ENCODE data around the gene GPR65. TPM values are rescaled to one million over a fixed set of nuclear protein-coding genes. Genes with fewer than 3 reads are reported as not detected.

The GPR65 gene
- total RNA-seq, 1 experiment from 2014 or later, result not detected

DNA sequence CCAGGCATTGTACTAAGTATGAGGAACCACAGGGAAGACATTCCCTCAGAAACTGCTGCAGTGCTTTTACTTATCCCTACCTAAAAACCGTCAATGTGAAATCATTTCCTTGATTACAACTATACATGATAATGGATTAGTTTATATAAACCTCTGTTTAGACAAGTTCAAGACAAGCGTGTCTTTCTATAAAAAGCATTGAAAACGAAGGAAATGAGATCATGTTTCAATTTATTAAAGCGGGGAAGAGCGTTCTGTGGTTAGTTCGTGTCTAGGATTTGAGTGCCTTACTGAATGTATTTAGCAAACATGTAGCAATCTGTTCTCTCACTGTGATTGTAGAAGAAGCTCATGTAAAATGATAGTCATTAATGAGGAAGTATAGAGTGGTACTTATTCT lies 49.4 kb upstream of the GPR65 start:
- no peak overlapping the region for H3K56ac ChIP-seq (ENCODE audit: insufficient read length, low read depth, low read length)
- Mint-ChIP-seq H3K9me3 (no peaks in the 10 kb centered on the region), H3K36me3 (ENCODE audit: insufficient read depth in 1 of 3, low read depth in 3 of 3) (peaks cover 0 to 4% (median 0%) of the 10 kb centered on the region in 3 experiments; a peak in 2 of 7 replicates), H3K27me3 (ENCODE audit: low read depth) (no peaks in the 10 kb centered on the region), H3K4me3 (no peak overlapping the region), H3K4me1 (peaks cover 2% of the 10 kb centered on the region in 2 experiments; a peak in 2 of 4 replicates), H3K27ac (no peak overlapping the region)
- H3K18ac ChIP-seq (ENCODE audit: insufficient read length, low read depth, low read length), result no peak overlapping the region
- H3K4me1 ChIP-seq (ENCODE audit: insufficient read depth, low read length), result no peaks in the 10 kb centered on the region
- no peak overlapping the region for H4K5ac ChIP-seq (ENCODE audit: insufficient read length, low read depth, low read length)
- H2BK120ac ChIP-seq (ENCODE audit: low read depth, low read length, poor library complexity, severe bottlenecking), result no peak overlapping the region
- H2BK15ac ChIP-seq (ENCODE audit: low read depth, low read length), result no peak overlapping the region
- H3K79me1 ChIP-seq (ENCODE audit: insufficient read depth, low read depth, low read length, poor library complexity, severe bottlenecking), result no peaks in the 10 kb centered on the region
- TF ChIP-seq, protein P1, sequence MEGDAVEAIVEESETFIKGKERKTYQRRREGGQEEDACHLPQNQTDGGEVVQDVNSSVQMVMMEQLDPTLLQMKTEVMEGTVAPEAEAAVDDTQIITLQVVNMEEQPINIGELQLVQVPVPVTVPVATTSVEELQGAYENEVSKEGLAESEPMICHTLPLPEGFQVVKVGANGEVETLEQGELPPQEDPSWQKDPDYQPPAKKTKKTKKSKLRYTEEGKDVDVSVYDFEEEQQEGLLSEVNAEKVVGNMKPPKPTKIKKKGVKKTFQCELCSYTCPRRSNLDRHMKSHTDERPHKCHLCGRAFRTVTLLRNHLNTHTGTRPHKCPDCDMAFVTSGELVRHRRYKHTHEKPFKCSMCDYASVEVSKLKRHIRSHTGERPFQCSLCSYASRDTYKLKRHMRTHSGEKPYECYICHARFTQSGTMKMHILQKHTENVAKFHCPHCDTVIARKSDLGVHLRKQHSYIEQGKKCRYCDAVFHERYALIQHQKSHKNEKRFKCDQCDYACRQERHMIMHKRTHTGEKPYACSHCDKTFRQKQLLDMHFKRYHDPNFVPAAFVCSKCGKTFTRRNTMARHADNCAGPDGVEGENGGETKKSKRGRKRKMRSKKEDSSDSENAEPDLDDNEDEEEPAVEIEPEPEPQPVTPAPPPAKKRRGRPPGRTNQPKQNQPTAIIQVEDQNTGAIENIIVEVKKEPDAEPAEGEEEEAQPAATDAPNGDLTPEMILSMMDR (conservative IDR thresholded peaks at IDR 0.05), result no peak
- no peak overlapping the region for H2AFZ ChIP-seq (ENCODE audit: low read length)
- H3K27me3 ChIP-seq (ENCODE audit: insufficient read depth, low read length), result no peaks in the 10 kb centered on the region
- H2BK20ac ChIP-seq (ENCODE audit: low read depth, low read length, poor library complexity, severe bottlenecking), result no peak overlapping the region
- H3K27ac ChIP-seq (ENCODE audit: insufficient read length, low read depth, low read length), result no peak overlapping the region
- H3K23ac ChIP-seq (ENCODE audit: insufficient read length, low read depth, low read length), result no peak overlapping the region
- no peaks in the 10 kb centered on the region for H4K20me1 ChIP-seq (ENCODE audit: control insufficient read depth, insufficient read depth, insufficient read length)
- no CpG with 5 or more reads among the region's 6 CpGs for WGBS (ENCODE audit: extremely low coverage, insufficient read length, low lambda C conversion rate)
- no peak overlapping the region for H2BK5ac ChIP-seq (ENCODE audit: insufficient read length, low read length)
- no peak overlapping the region for H4K8ac ChIP-seq (replicated peaks; ENCODE audit: insufficient read length, low read depth, low read length)
- H3K4me2 ChIP-seq (ENCODE audit: insufficient read depth, insufficient read length, low read length), result no peak overlapping the region
- no peak overlapping the region for H4K91ac ChIP-seq (ENCODE audit: insufficient read length, low read depth, low read length)
- DNase-seq, result no peak
- no peak overlapping the region for H2AK5ac ChIP-seq (ENCODE audit: insufficient read length, low read length)
- H3K14ac ChIP-seq (ENCODE audit: insufficient read depth, low read length), result no peak overlapping the region
- H3K9ac ChIP-seq (ENCODE audit: extremely low read depth, insufficient read length, low read length), result no peak overlapping the region
- no peaks in the 10 kb centered on the region for H3K9me3 ChIP-seq (ENCODE audit: control insufficient read depth, low read depth, low read length)
- no peaks in the 10 kb centered on the region for H3K79me2 ChIP-seq (ENCODE audit: insufficient read depth, low read length)
- H3K4ac ChIP-seq (ENCODE audit: low read depth, low read length), result no peak overlapping the region
- no peak overlapping the region for H2BK12ac ChIP-seq (ENCODE audit: insufficient read length, low read depth, low read length)
- H3K23me2 ChIP-seq (ENCODE audit: insufficient read length, low read depth, low read length, poor library complexity, severe bottlenecking), result no peaks in the 10 kb centered on the region
- H3T11ph ChIP-seq (ENCODE audit: low read length), result no peak overlapping the region
